Body of pancreas (tissue), 4 donors: ENCODE data around the gene CMIP. TPM values are rescaled to one million over a fixed set of nuclear protein-coding genes. Genes with fewer than 3 reads are reported as not detected.
"Not testable (repeated sequence)": the region's sequence is repeated elsewhere in the genome, so short reads cannot be mapped to it uniquely, and the experiment has no call there.

Source experiments
- ATAC-seq: fragments of 150-250 bp; one replicate; pipeline ENCODE4 v1.9.1; 2016
- DNase-seq, 4 donors: peaks; one replicate each; pipeline ENCODE4 v3.0.0-alpha.2; 2019
- H3K27ac ChIP-seq, 4 donors: fragments of 200-600 bp; sonication (generic); 1 replicate in 3 of 4; 2 replicates in 1 of 4; pipeline versions ENCODE4 v1.5.1 to v1.6.1; 2016 to 2019; ENCODE audit warnings: mild to moderate bottlenecking in 1 of 4, mixed read lengths in 1 of 4, moderate library complexity in 1 of 4
- H3K27me3 ChIP-seq, 2 donors: fragments of 200-600 bp; sonication (generic); one replicate each; pipeline ENCODE4 v1.6.0; 2016; ENCODE audit warnings: mild to moderate bottlenecking in 1 of 2
- H3K36me3 ChIP-seq, 2 donors: fragments of 200-600 bp; sonication (generic); replicated peaks in 1 of 2; 2 replicates each; pipeline ENCODE4 v1.5.1; 2016; ENCODE audit warnings: low read depth in 2 of 2; ENCODE audit not compliant: insufficient read depth in 1 of 2
- H3K4me1 ChIP-seq: fragments of 200-600 bp; sonication (generic); one replicate; pipeline ENCODE4 v1.6.0; 2016
- H3K4me3 ChIP-seq, 2 donors: fragments of 200-600 bp; sonication (generic); 1 replicate in 1 of 2; 2 replicates in 1 of 2; pipeline ENCODE4 v1.5.1; 2016 to 2019
- H3K9me3 ChIP-seq, 3 donors: fragments of 200-600 bp; sonication (generic); 1 replicate in 2 of 3; 2 replicates in 1 of 3; pipeline ENCODE4 v1.5.1; 2016
- POLR2A ChIP-seq, 3 donors: fragments of 450-650 bp; IDR thresholded peaks; one replicate each; pipeline ENCODE4 v1.6.1; 2016; ENCODE audit warnings: antibody characterized with exemption in 3 of 3, mild to moderate bottlenecking in 2 of 3
- WGBS, 2 donors: methylation state at CpG; one replicate each; pipeline ENCODE4 v1.1.5; 2017; 5-methylcytosine and 5-hydroxymethylcytosine counted together
- intact Hi-C: fragments of 100-400 bp; cut with DNase I; formaldehyde crosslinking; loops from one replicate; pipeline ENCODE4 v1.15.1; 2023
- total RNA-seq, 2 donors: library from RNA; depleted of rRNA; stranded (reverse); fragments of >200 nt; gene quantifications; one replicate each; pipeline ENCODE4 v1.1.0, GENCODE V29; 2016
- TF ChIP-seq, protein P1 (sequence below), 7 experiments: fragments of 450-650 bp in 4 of 7; fragments of 200-600 bp in 3 of 7; sonication (generic) in 3 of 7; IDR thresholded peaks; one replicate each; pipeline ENCODE4 v1.5.1; 2016 to 2019; ENCODE audit warnings: antibody characterized with exemption in 7 of 7

Gene CMIP
- total RNA-seq, 2 donors from 2014 or later: 18.7 to 18.8 TPM

DNA sequence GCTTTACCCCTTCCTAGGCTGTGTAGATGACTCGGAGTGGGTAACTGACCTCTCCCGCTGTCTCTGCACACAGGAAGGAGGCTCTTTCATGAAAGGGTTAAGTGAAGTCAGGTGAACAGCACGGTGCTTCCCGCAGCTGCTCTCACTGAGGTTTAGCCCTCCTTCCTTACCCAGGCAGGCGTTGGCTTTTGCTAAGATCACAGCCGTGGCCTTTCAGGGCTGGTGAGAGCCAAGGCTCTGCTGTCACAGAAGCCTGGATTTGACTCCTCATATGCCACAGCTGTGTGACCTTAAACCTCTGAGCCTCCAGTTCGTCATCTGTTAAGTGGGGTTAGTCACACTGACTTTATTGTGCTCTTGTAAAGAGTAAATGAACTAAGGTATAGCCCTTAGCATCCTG, 243.6 kb downstream of the CMIP start:
- ATAC-seq (no peak), DNase-seq (no peak)
- Histone ChIP-seq H3K9me3 (no peaks in the 10 kb centered on the region), H3K27me3 (no peaks in the 10 kb centered on the region), H3K27ac (no peak overlapping the region), H3K36me3 (peaks cover 0 to 5% of the 10 kb centered on the region in 2 donors), H3K4me3 (no peak overlapping the region), H3K4me1 (no peaks in the 10 kb centered on the region)
- intact Hi-C loops: no loop called here
- TF ChIP-seq, protein P1, sequence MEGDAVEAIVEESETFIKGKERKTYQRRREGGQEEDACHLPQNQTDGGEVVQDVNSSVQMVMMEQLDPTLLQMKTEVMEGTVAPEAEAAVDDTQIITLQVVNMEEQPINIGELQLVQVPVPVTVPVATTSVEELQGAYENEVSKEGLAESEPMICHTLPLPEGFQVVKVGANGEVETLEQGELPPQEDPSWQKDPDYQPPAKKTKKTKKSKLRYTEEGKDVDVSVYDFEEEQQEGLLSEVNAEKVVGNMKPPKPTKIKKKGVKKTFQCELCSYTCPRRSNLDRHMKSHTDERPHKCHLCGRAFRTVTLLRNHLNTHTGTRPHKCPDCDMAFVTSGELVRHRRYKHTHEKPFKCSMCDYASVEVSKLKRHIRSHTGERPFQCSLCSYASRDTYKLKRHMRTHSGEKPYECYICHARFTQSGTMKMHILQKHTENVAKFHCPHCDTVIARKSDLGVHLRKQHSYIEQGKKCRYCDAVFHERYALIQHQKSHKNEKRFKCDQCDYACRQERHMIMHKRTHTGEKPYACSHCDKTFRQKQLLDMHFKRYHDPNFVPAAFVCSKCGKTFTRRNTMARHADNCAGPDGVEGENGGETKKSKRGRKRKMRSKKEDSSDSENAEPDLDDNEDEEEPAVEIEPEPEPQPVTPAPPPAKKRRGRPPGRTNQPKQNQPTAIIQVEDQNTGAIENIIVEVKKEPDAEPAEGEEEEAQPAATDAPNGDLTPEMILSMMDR (IDR thresholded peaks at IDR 0.05): no peak
- TF ChIP-seq POLR2A (IDR thresholded peaks at IDR 0.05): no peak
- WGBS, 2 donors: 65 to 82% methylated on average over 3 to 7 of the region's 7 CpGs

DNA sequence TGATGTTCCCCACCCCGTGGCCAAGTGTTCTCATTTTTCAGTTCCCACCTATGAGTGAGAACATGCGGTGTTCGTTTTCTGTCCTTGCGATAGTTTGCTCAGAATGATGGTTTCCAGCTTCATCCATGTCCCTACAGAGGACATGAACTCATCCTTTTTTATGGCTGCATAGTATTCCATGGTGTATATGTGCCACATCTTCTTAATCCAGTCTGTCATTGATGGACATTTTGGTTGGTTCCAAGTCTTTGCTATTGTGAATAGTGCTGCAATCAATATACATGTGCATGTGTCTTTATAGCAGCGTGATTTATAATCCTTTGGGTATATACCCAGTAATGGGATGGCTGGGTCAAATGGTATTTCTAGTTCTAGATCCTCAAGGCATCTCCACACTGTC, 244.2 kb downstream of the CMIP start:
- ATAC-seq, H3K36me3 ChIP-seq, H3K9me3 ChIP-seq, H3K4me1 ChIP-seq, DNase-seq, H3K27me3 ChIP-seq, H3K27ac ChIP-seq, intact Hi-C loops, H3K4me3 ChIP-seq: not testable (repeated sequence)
- WGBS, 2 donors: 79 to 83% methylated on average over 5 of the region's 5 CpGs

DNA sequence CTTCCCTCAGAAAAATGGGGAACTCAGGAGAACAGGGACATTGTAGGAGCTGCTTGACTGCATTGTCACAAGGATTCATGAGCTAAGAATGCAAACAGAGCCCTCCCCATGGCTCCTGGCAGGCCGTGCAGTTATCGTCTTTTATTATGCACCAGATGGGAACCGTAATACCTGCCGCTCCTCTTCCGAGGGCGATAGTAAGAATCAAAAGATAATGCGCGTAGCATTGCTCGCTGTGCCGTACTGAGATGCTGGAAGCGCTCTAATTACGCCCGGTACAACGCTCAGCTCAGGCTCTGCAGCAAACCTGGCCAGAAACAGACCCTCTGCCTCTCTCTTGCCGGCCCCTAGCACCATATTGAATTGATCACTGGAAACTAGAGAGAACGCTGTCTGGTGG, 247.4 kb downstream of the CMIP start:
- DNase-seq: no peak
- ATAC-seq: no peak
- no peaks in the 10 kb centered on the region for H3K27me3 ChIP-seq
- intact Hi-C loops: no loop called here
- H3K36me3 ChIP-seq: peaks cover 0 to 15% of the 10 kb centered on the region in 2 donors
- no peak overlapping the region for H3K4me3 ChIP-seq
- no peaks in the 10 kb centered on the region for H3K4me1 ChIP-seq
- WGBS, 2 donors: 92 to 95% methylated on average over 16 of the region's 16 CpGs
- no peak overlapping the region for H3K27ac ChIP-seq
- no peaks in the 10 kb centered on the region for H3K9me3 ChIP-seq
- TF ChIP-seq, protein P1 (IDR thresholded peaks at IDR 0.05): no peak
- TF ChIP-seq POLR2A (IDR thresholded peaks at IDR 0.05): no peak

DNA sequence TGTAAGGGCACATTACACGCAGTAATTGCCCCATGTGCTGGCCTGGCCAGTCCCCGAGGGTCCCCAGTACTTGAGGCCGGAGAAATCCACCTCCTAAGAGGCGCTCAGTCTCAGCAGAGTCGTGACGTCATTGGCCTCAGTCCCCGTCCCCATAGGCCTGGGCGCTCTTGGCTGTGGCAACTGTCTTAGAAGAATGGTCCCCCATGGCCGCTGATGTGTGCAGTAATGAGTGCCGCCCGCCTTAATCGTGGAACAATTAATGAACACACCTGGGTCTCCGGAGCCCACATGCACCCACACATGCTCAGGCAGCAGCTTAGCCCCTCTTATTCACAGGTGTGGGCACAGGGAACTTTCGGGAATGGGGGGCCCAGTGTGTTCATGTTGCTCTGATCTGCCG, 248.0 kb downstream of the CMIP start:
- no peaks in the 10 kb centered on the region for H3K4me1 ChIP-seq
- no peak overlapping the region for H3K4me3 ChIP-seq
- no peaks in the 10 kb centered on the region for H3K27me3 ChIP-seq
- ATAC-seq (no peak), DNase-seq (no peak)
- no peaks in the 10 kb centered on the region for H3K9me3 ChIP-seq
- WGBS, 2 donors: 89 to 94% methylated on average over 9 to 15 of the region's 15 CpGs
- no peak overlapping the region for H3K27ac ChIP-seq
- peaks cover 0 to 15% of the 10 kb centered on the region in 2 donors for H3K36me3 ChIP-seq
- intact Hi-C loops: no loop called here
- TF ChIP-seq, protein P1 (IDR thresholded peaks at IDR 0.05): no peak
- no peak for TF ChIP-seq POLR2A (IDR thresholded peaks at IDR 0.05)

DNA sequence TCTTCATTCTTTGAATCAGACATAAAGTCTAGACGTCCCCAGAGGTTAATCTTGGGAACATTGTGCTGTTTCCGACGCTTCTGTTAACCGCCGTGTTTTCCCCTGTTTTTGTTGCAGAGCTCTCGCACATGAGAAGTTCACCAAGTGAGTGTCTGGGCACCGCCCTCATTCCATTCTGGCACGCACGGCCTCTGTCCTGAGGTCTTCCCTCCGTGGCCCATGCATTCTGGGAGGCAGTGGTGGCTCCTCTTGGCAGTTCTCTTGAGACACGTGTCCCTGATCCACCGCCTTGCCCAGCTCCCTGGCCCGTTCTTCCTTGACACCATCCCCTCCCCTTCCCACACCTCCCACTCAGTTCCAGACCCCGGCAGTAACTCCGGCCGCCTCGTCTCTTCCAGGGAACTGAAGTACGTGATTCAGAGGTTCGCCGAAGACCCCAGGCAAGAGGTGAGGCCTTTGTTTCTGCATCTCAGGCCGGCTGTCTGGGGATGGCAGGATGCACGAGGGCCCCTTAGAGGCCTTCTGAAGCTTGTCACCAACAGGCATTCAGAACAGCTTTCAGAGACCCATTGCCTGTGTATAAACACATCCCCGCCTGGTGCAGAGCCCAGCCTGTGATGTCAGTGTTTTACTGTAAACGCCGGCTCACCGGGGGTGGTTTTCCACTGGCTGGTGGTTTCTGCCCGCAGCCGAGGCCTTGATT, 248.6 kb downstream of the CMIP start:
- 91 to 94% methylated on average over 22 to 28 of the region's 28 CpGs for WGBS, 2 donors
- Histone ChIP-seq H3K27ac (no peak overlapping the region), H3K4me1 (no peaks in the 10 kb centered on the region), H3K9me3 (no peaks in the 10 kb centered on the region), H3K27me3 (no peaks in the 10 kb centered on the region), H3K4me3 (no peak overlapping the region), H3K36me3 (peaks cover 0 to 15% of the 10 kb centered on the region in 2 donors)
- DNase-seq (no peak), ATAC-seq (no peak)
- TF ChIP-seq, protein P1 (IDR thresholded peaks at IDR 0.05): no peak
- TF ChIP-seq POLR2A (IDR thresholded peaks at IDR 0.05): no peak
- intact Hi-C loops: no loop called here
